Stimulated activated CD4-positive, alpha-beta T cell treated with anti-CD3 and anti-CD28 coated beads, Interleukin-1b, Interleukin-23, amount 100 ng/mL, for 4 hours (primary cell): ENCODE data around the gene ATXN1.
"Not testable (repeated sequence)": the region's sequence is repeated elsewhere in the genome, so short reads cannot be mapped to it uniquely, and the experiment has no call there.

ENCODE experiments used
- DNase-seq, 2 donors: peaks; one replicate each; pipeline ENCODE4 v3.0.0-alpha.2; 2020; ENCODE audit warnings: low read depth in 2 of 2

ATXN1 gene

GRCh38 chr6:16647422-16647821 is 113.8 kb downstream of the ATXN1 start:
- no peak for DNase-seq

GRCh38 chr6:16644540-16645250 is 116.6 kb downstream of the ATXN1 start:
- DNase-seq = no peak

GRCh38 chr6:16639684-16640480 is 121.4 kb downstream of the ATXN1 start:
- no peak for DNase-seq

GRCh38 chr6:16637635-16638034 is 123.6 kb downstream of the ATXN1 start:
- DNase-seq = no peak

GRCh38 chr6:16635810-16636602 is 125.3 kb downstream of the ATXN1 start:
- no peak for DNase-seq

- DNase-seq = no peak
Measured at GRCh38 chr6:16635291-16635809, 125.9 kb downstream of the ATXN1 start.

- no peak for DNase-seq
Measured at GRCh38 chr6:16634855-16635254, 126.4 kb downstream of the ATXN1 start.

- no peak for DNase-seq
Measured at GRCh38 chr6:16633961-16634360, 127.3 kb downstream of the ATXN1 start.

- no peak for DNase-seq
Measured at GRCh38 chr6:16633465-16633864, 127.8 kb downstream of the ATXN1 start.

GRCh38 chr6:16632101-16632500 is 129.2 kb downstream of the ATXN1 start:
- no peak for DNase-seq

- DNase-seq = no peak
Measured at GRCh38 chr6:16630026-16630643, 131.1 kb downstream of the ATXN1 start.

- DNase-seq = not testable (repeated sequence)
Measured at GRCh38 chr6:16628580-16628979, 132.7 kb downstream of the ATXN1 start.

- DNase-seq = no peak
Measured at GRCh38 chr6:16626650-16627049, 134.6 kb downstream of the ATXN1 start.

- no peak for DNase-seq
Measured at GRCh38 chr6:16625291-16626265, 135.7 kb downstream of the ATXN1 start.

GRCh38 chr6:16624636-16625290 is 136.5 kb downstream of the ATXN1 start:
- DNase-seq = no peak

GRCh38 chr6:16623731-16624130 is 137.5 kb downstream of the ATXN1 start:
- no peak for DNase-seq

GRCh38 chr6:16623029-16623653 is 138.1 kb downstream of the ATXN1 start:
- DNase-seq = no peak

- DNase-seq = no peak
Measured at GRCh38 chr6:16622193-16622592, 139.1 kb downstream of the ATXN1 start.

GRCh38 chr6:16621002-16621401 is 140.3 kb downstream of the ATXN1 start:
- DNase-seq = no peak

- no peak for DNase-seq
Measured at GRCh38 chr6:16619777-16620176, 141.5 kb downstream of the ATXN1 start.
